ENCODE results near the gene LAMA4. TPM values are rescaled to one million over a fixed set of nuclear protein-coding genes. Genes with fewer than 3 reads are reported as not detected.

The LAMA4 gene
- total and polyA plus RNA-seq, 4 experiments from 2014 or later = not detected

DNA sequence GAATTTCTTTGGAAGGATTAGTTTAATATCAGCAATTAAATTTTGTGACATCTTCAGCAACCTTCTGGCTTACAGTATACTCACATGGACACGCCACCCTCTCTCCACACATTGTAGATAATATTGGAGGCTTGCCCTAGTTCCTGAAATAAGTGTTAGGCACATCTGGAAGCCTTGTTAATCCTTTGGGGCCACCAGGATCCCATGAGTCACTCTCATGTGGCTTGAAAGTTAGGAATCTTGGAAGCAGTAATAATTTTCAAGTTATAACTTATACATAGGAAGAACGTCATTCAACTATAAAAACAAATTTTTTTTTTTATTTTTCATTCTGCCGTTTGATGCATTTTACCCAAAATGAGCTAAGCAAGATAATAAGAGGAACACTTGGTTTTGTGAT lies 20.5 kb downstream of the LAMA4 start:
- POLR2A ChIA-PET (ENCODE audit: partially characterized antibody) = no interaction called here
- Histone ChIP-seq H3K27me3 (ENCODE audit: insufficient read depth, low read length) (no peaks in the 10 kb centered on the region), H3K27ac (ENCODE audit: low read depth, low read length) (no peak overlapping the region), H3K4me3 (ENCODE audit: low read length in 2 of 2) (no peak overlapping the region), H3K9me3 (ENCODE audit: control insufficient read depth in 1 of 2, low read length in 2 of 2) (no peaks in the 10 kb centered on the region), H3K36me3 (ENCODE audit: insufficient read depth, low read length) (no peaks in the 10 kb centered on the region), H3K4me1 (ENCODE audit: insufficient read depth, low read length) (no peaks in the 10 kb centered on the region)
- CTCF ChIA-PET (ENCODE audit: partially characterized antibody) = interaction anchor here (1.2 kb wide), 1 partner anchor 54 kb away, joined by 3 read pairs; no protein-coding TSS in a partner anchor
- no peaks in the 10 kb centered on the region for H3K36me3 Mint-ChIP-seq
- H3K4me1 Mint-ChIP-seq = peaks cover 0 to 4% (median 0%) of the 10 kb centered on the region in 4 donors
- no peak overlapping the region for H3K4me3 Mint-ChIP-seq
- H3K27ac Mint-ChIP-seq = no peak overlapping the region
- peaks cover 0 to 1% (median 0%) of the 10 kb centered on the region in 8 donors for H3K9me3 Mint-ChIP-seq
- peaks cover 12% of the 10 kb centered on the region in 2 donors for H3K27me3 Mint-ChIP-seq
- intact Hi-C loops (cut with micrococcal nuclease) = no loop called here
- DNase-seq = no peak

DNA sequence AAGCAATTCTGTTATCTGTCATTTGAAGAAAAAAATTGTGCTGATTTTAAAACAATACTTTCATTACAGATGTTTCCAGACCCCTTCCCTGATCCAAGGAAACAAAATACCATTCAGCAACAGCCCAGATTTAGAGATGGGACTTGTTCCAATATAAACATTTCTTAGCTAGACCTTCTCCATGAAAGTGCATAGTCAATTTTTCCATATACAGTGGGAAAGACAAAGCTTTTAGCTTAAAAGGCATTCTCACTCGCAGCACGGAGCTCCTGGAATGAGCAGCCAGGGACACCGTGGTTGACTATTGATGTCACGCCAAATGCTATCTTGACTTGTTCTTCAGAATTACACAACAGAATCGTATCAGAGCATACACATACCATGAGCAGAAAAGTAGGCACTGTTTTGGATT lies 21.5 kb downstream of the LAMA4 start:
- ChIA-PET POLR2A (ENCODE audit: partially characterized antibody) (no interaction called here), CTCF (ENCODE audit: partially characterized antibody) (no interaction called here)
- Histone ChIP-seq H3K27me3 (ENCODE audit: insufficient read depth, low read length) (no peaks in the 10 kb centered on the region), H3K36me3 (ENCODE audit: insufficient read depth, low read length) (no peaks in the 10 kb centered on the region), H3K4me3 (ENCODE audit: low read length in 2 of 2) (no peak overlapping the region), H3K9me3 (ENCODE audit: control insufficient read depth in 1 of 2, low read length in 2 of 2) (no peaks in the 10 kb centered on the region), H3K27ac (ENCODE audit: low read depth, low read length) (no peak overlapping the region), H3K4me1 (ENCODE audit: insufficient read depth, low read length) (no peaks in the 10 kb centered on the region)
- Mint-ChIP-seq H3K27me3 (peaks cover 10 to 12% of the 10 kb centered on the region in 2 donors), H3K4me1 (peaks cover 0 to 4% (median 0%) of the 10 kb centered on the region in 4 donors), H3K36me3 (no peaks in the 10 kb centered on the region), H3K27ac (no peak overlapping the region), H3K4me3 (no peak overlapping the region), H3K9me3 (peaks cover 0 to 1% (median 0%) of the 10 kb centered on the region in 8 donors)
- no peak for DNase-seq
- intact Hi-C loops (cut with micrococcal nuclease) = no loop called here

DNA sequence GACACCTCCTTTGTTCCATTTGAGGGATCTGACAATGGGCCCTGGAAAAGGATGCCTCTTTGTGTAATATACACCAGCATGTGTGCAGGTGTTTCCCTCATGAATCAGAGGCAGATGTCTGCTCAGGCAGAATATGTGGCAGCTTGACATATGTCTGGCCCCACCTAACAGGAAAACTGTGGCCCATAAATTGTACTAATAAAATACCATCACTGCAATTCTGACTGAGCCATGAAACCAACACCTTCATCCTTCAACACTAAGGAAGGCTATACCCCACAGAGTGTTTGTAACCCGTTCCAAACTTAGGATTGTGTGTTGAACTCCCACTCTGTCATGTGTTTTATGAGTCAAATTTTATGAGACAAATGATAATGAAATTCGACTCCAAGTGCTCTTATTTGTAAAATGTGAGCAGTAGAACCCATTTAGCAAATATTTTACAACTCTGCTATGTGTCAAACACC lies 22.7 kb downstream of the LAMA4 start:
- ChIA-PET CTCF (ENCODE audit: partially characterized antibody) (no interaction called here), POLR2A (ENCODE audit: partially characterized antibody) (no interaction called here)
- no peaks in the 10 kb centered on the region for H3K27me3 ChIP-seq (ENCODE audit: insufficient read depth, low read length)
- H3K27ac ChIP-seq (ENCODE audit: low read depth, low read length) = no peak overlapping the region
- no peak overlapping the region for H3K4me3 ChIP-seq (ENCODE audit: low read length in 2 of 2)
- intact Hi-C loops (cut with micrococcal nuclease) = no loop called here
- Mint-ChIP-seq H3K27me3 (peaks cover 7% of the 10 kb centered on the region in 2 donors), H3K9me3 (peaks cover 0 to 1% (median 0%) of the 10 kb centered on the region in 8 donors), H3K4me1 (peaks cover 0 to 4% (median 0%) of the 10 kb centered on the region in 4 donors), H3K4me3 (no peak overlapping the region), H3K36me3 (no peaks in the 10 kb centered on the region), H3K27ac (no peak overlapping the region)
- no peaks in the 10 kb centered on the region for H3K4me1 ChIP-seq (ENCODE audit: insufficient read depth, low read length)
- no peak for DNase-seq
- H3K36me3 ChIP-seq (ENCODE audit: insufficient read depth, low read length) = no peaks in the 10 kb centered on the region
- H3K9me3 ChIP-seq (ENCODE audit: control insufficient read depth in 1 of 2, low read length in 2 of 2) = no peaks in the 10 kb centered on the region

DNA sequence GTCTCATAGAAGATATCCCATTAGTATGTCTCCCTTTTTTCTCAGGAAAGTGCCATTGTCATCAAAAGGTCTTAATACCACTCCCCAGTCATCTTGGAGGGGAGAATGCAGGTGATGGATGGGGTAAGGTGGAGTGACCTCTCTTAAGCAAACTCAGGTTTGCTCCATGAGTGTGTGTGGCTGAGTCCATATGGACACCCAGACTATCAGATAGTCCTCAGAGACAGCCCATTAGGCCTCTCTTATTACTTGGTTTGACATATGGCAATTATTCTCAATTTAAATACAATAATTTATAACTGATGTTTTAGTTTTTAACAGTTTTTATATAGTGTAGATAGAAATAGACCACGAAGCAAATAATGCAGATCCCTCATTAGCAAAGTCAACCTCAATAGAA lies 23.2 kb downstream of the LAMA4 start:
- Histone ChIP-seq H3K27ac (ENCODE audit: low read depth, low read length) (no peak overlapping the region), H3K27me3 (ENCODE audit: insufficient read depth, low read length) (no peaks in the 10 kb centered on the region), H3K36me3 (ENCODE audit: insufficient read depth, low read length) (no peaks in the 10 kb centered on the region), H3K9me3 (ENCODE audit: control insufficient read depth in 1 of 2, low read length in 2 of 2) (no peaks in the 10 kb centered on the region), H3K4me3 (ENCODE audit: low read length in 2 of 2) (no peak overlapping the region), H3K4me1 (ENCODE audit: insufficient read depth, low read length) (no peaks in the 10 kb centered on the region)
- ChIA-PET CTCF (ENCODE audit: partially characterized antibody) (no interaction called here), POLR2A (ENCODE audit: partially characterized antibody) (no interaction called here)
- H3K4me3 Mint-ChIP-seq = no peak overlapping the region
- intact Hi-C loops (cut with micrococcal nuclease) = no loop called here
- peaks cover 0 to 1% (median 0%) of the 10 kb centered on the region in 8 donors for H3K9me3 Mint-ChIP-seq
- peaks cover 0 to 4% (median 0%) of the 10 kb centered on the region in 4 donors for H3K4me1 Mint-ChIP-seq
- DNase-seq = no peak
- H3K27me3 Mint-ChIP-seq = peaks cover 5 to 9% of the 10 kb centered on the region in 2 donors
- no peak overlapping the region for H3K27ac Mint-ChIP-seq
- H3K36me3 Mint-ChIP-seq = no peaks in the 10 kb centered on the region

DNA sequence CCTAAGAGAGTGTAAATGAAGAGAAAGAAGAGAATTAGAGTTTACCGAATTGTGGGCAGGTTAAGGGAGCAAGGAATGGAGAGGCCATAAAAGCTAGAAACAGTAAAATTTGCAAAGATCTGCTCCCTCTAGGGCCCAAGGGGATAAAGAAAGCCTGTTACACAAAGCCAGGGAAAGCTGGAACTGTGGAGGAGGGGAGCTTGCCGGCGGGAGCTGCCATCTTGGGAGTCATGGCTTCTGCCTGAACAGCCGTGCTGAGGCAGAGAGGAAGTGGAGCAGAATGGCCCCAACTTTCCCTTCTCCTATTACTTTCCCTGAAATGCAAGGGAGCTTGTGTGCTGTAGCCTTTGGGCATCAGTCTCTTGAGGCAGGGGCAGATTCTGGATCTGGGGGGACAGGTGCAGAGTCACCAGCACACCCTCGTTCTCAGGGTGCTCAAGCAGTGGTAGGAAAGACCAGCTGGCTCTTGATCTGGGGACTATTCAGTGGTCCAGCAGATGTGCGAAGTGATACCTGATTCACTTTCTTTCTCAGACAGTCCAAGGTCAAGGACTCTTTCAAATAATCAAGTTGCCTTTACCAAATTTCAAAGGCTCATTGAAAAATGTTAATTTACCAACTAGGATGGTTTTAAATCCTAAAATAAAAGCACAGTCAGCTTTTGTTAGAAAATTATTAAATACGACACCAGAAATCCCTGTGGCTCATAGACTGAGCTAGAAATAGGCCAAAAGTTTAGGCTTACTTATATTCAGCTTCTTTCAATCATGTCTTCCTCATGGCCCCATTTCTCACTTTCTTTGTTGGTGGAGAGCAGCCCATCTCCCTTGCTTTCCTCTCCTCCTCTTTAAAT lies 25.7 kb downstream of the LAMA4 start:
- intact Hi-C loops (cut with micrococcal nuclease) = no loop called here
- DNase-seq = no peak
- Histone ChIP-seq H3K36me3 (ENCODE audit: insufficient read depth, low read length) (no peaks in the 10 kb centered on the region), H3K27ac (ENCODE audit: low read depth, low read length) (no peak overlapping the region), H3K4me3 (ENCODE audit: low read length in 2 of 2) (no peak overlapping the region), H3K9me3 (ENCODE audit: control insufficient read depth in 1 of 2, low read length in 2 of 2) (no peaks in the 10 kb centered on the region), H3K27me3 (ENCODE audit: insufficient read depth, low read length) (no peaks in the 10 kb centered on the region), H3K4me1 (ENCODE audit: insufficient read depth, low read length) (no peaks in the 10 kb centered on the region)
- Mint-ChIP-seq H3K27ac (no peak overlapping the region), H3K36me3 (no peaks in the 10 kb centered on the region), H3K4me1 (no peaks in the 10 kb centered on the region), H3K9me3 (peaks cover 0 to 1% (median 0%) of the 10 kb centered on the region in 8 donors), H3K27me3 (peaks cover 9 to 11% of the 10 kb centered on the region in 2 donors), H3K4me3 (no peak overlapping the region)
- POLR2A ChIA-PET (ENCODE audit: partially characterized antibody) = no interaction called here
- CTCF ChIA-PET (ENCODE audit: partially characterized antibody) = interaction anchor here (1.2 kb wide), 1 partner anchor 49 kb away, joined by 3 read pairs; no protein-coding TSS in a partner anchor

DNA sequence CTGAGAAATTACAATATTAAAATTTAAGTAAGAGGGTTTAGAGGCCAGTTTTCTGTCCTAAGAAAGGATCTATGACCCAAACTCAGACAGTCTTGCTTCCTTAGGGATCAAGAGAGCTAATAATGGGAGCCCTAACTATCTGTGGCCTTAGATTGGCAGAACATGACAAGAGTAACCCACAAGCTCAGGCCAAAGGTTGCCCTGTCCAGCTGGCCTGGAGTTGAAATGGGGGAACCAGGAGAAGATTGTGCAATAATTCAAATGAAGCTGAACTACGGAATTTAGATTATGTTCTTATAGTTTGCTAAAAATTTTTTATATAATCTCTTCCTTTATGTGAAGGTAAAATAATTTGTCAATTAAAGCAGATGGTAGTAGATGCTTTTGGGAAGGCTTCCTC lies 26.4 kb downstream of the LAMA4 start:
- DNase-seq = no peak
- Histone ChIP-seq H3K4me3 (ENCODE audit: low read length in 2 of 2) (no peak overlapping the region), H3K36me3 (ENCODE audit: insufficient read depth, low read length) (no peaks in the 10 kb centered on the region), H3K27ac (ENCODE audit: low read depth, low read length) (no peak overlapping the region), H3K9me3 (ENCODE audit: control insufficient read depth in 1 of 2, low read length in 2 of 2) (no peaks in the 10 kb centered on the region), H3K27me3 (ENCODE audit: insufficient read depth, low read length) (no peaks in the 10 kb centered on the region), H3K4me1 (ENCODE audit: insufficient read depth, low read length) (no peaks in the 10 kb centered on the region)
- Mint-ChIP-seq H3K36me3 (no peaks in the 10 kb centered on the region), H3K9me3 (no peaks in the 10 kb centered on the region), H3K4me3 (no peak overlapping the region), H3K27ac (no peak overlapping the region), H3K4me1 (no peaks in the 10 kb centered on the region), H3K27me3 (peaks cover 6 to 11% of the 10 kb centered on the region in 2 donors)
- ChIA-PET CTCF (ENCODE audit: partially characterized antibody) (interaction anchor here (1.2 kb wide), 1 partner anchor 48 kb away, joined by 3 read pairs; no protein-coding TSS in a partner anchor), POLR2A (ENCODE audit: partially characterized antibody) (no interaction called here)
- intact Hi-C loops (cut with micrococcal nuclease) = no loop called here

DNA sequence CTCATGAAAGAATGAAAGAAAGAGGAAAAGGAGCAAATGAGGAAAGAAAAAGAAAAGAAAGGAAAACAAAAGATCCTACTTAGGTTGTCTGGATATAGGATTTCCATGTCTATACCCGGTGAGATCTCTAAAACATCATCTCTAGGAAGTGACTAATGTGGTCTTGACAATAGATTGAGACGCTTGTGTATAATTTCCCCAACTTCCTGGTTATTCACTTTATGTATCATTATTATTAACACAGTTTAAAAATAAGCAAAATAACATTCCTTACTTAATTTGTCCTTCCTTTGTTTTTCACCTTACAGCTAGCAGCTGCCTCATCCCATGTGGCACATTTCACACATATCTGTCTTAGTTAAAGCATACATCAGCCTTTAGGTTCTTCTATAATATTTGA lies 27.0 kb downstream of the LAMA4 start:
- peaks cover 6 to 11% of the 10 kb centered on the region in 2 donors for H3K27me3 Mint-ChIP-seq
- Histone ChIP-seq H3K4me3 (ENCODE audit: low read length in 2 of 2) (no peak overlapping the region), H3K9me3 (ENCODE audit: control insufficient read depth in 1 of 2, low read length in 2 of 2) (no peaks in the 10 kb centered on the region), H3K27ac (ENCODE audit: low read depth, low read length) (no peak overlapping the region), H3K36me3 (ENCODE audit: insufficient read depth, low read length) (no peaks in the 10 kb centered on the region), H3K4me1 (ENCODE audit: insufficient read depth, low read length) (no peaks in the 10 kb centered on the region), H3K27me3 (ENCODE audit: insufficient read depth, low read length) (no peaks in the 10 kb centered on the region)
- ChIA-PET CTCF (ENCODE audit: partially characterized antibody) (no interaction called here), POLR2A (ENCODE audit: partially characterized antibody) (no interaction called here)
- intact Hi-C loops (cut with micrococcal nuclease) = no loop called here
- DNase-seq = no peak
- no peak overlapping the region for H3K4me3 Mint-ChIP-seq
- H3K4me1 Mint-ChIP-seq = no peaks in the 10 kb centered on the region
- no peaks in the 10 kb centered on the region for H3K36me3 Mint-ChIP-seq
- H3K9me3 Mint-ChIP-seq = no peaks in the 10 kb centered on the region
- H3K27ac Mint-ChIP-seq = no peak overlapping the region
